ENCODE measurements around the gene ARHGEF4.

DNA sequence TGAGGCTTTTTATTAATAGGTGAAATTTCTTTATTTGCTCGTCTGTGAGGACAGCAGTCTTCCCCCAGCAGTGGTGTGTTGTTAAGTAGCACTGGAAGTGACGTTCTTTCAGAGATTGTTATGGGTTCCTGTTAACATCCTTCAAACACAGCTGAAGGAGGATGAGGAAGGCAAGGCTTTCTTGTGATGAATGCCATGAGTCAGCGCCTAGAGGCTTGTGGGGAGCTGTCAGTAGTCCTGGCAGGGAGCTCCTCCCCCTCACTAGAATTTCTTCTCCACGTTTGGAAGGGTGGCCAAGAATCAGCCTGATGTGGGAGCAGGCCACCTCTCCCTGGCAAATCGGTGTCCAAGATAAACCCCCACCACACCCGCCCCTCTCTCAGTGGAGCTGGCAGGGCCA, 113.2 kb downstream of the ARHGEF4 start:
- TF ChIP-seq, protein P1, sequence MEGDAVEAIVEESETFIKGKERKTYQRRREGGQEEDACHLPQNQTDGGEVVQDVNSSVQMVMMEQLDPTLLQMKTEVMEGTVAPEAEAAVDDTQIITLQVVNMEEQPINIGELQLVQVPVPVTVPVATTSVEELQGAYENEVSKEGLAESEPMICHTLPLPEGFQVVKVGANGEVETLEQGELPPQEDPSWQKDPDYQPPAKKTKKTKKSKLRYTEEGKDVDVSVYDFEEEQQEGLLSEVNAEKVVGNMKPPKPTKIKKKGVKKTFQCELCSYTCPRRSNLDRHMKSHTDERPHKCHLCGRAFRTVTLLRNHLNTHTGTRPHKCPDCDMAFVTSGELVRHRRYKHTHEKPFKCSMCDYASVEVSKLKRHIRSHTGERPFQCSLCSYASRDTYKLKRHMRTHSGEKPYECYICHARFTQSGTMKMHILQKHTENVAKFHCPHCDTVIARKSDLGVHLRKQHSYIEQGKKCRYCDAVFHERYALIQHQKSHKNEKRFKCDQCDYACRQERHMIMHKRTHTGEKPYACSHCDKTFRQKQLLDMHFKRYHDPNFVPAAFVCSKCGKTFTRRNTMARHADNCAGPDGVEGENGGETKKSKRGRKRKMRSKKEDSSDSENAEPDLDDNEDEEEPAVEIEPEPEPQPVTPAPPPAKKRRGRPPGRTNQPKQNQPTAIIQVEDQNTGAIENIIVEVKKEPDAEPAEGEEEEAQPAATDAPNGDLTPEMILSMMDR (IDR thresholded peaks at IDR 0.05 in 8 of 11, conservative IDR thresholded peaks at IDR 0.05 in 3 of 11): no peak
- TF ChIP-seq POLR2AphosphoS5 (IDR thresholded peaks at IDR 0.05) (no peak), POLR2A (IDR thresholded peaks at IDR 0.05) (no peak)

All from spleen (tissue), 7 donors.